GM12892 (cell line): Measurements from ENCODE around the gene LHFPL2.
"Not testable (repeated sequence)": the region's sequence is repeated elsewhere in the genome, so short reads cannot be mapped to it uniquely, and the experiment has no call there.

ENCODE experiments used
- POLR2A ChIP-seq: IDR thresholded peaks from 2 replicates; pipeline ENCODE4 v1.6.1; 2011; ENCODE audit warnings: low read depth, low read length, control low read depth
- POLR2AphosphoS5 ChIP-seq: IDR thresholded peaks from 2 replicates; pipeline ENCODE4 v1.6.1; 2011; ENCODE audit warnings: low read depth, low read length, control low read depth

DNA sequence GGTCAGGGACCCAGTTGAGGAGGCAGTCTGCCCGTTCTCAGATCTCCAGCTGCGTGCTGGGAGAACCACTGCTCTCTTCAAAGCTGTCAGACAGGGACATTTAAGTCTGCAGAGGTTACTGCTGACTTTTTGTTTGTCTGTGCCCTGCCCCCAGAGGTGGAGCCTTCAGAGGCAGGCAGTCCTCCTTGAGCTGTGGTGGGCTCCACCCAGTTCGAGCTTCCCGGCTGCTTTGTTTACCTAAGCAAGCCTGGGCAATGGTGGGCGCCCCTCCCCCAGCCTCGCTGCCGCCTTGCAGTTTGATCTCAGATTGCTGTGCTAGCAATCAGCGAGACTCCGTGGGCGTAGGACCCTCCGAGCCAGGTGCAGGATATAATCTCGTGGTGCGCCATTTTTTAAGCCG lies 191.1 kb downstream of the LHFPL2 start:
- TF ChIP-seq POLR2A, POLR2AphosphoS5: not testable (repeated sequence)
